K562 treated with DMSO at 1 percent for 4 hours (cell line): ENCODE data around the gene CCDC194. TPM values are rescaled to one million over a fixed set of nuclear protein-coding genes. Genes with fewer than 3 reads are reported as not detected.

Source experiments
- total RNA-seq: library from RNA; unstranded; fragments of 300-600 nt; gene quantifications from 2 replicates; pipeline ENCODE4 v1.2.3, GENCODE V29; 2022; ENCODE audit not compliant: insufficient read depth

The CCDC194 gene, protein sequence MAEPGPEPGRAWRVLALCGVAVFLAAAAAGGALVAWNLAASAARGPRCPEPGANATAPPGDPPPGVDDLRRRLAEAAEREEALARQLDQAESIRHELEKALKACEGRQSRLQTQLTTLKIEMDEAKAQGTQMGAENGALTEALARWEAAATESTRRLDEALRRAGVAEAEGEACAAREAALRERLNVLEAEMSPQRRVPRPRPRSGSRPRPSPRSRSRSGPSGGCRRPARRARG
- total RNA-seq, result 1.3 TPM in 1 of 2 replicates, not detected in the other

DNA sequence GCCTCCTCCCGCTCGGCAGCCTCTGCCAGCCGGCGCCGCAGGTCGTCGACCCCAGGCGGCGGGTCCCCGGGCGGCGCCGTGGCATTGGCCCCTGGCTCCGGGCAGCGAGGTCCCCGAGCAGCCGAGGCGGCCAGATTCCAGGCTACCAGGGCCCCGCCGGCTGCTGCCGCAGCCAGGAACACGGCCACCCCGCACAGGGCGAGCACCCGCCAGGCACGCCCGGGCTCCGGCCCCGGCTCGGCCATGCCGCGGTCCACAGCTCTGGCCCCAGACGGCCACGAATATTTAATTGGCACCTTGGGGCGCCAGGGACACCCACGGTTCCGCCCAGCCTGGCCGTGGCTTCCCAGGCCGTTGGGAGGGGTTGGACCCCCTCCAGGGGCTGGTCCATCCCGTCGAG lies at the start of gene CCDC194:
TSS of gene CCDC194 (minus strand) at position 283 of the 400 bp plus-strand sequence. CDS start at position 245, 38 bp downstream.

DNA sequence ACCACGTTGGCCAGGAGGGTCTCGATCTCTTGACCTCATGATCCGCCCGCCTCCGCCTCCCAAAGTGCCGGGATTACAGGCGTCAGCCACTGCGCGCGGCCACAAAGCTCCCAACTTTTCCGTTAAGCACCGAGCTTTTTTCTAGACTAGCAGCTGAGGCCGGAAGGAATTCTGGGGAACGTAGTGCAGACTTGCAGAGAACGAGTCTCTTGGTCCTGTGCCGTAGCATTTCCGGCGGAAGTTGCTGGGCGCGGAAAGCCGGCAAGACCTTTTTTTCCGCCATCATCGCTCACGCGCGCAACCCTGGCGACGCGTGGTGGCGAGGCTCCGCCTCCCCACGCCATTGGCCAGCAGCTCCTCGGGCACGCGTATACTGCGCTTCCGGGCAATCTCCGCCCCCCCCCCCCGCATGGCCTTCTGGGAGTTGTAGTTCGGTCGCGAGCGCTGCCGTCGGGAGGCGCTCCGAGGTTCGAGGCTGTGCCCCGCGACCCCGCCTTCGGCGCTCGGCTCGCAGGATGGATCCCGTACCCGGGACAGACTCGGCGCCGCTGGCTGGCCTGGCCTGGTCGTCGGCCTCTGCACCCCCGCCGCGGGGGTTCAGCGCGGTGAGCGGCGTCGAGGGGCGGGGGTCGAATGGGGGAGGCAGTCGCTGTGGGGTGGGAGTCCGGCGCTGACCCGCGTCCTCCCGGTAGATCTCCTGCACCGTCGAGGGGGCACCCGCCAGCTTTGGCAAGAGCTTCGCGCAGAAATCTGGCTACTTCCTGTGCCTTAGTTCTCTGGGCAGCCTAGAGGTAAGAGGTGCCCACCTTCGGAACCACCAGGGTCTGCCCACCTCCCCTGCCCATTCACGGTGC lies 25.9 kb upstream of the CCDC194 start, which contains the start of gene MVB12A:
TSS of gene MVB12A (plus strand) at position 427 of the 854 bp plus-strand sequence. CDS start at position 516, 89 bp downstream.

DNA sequence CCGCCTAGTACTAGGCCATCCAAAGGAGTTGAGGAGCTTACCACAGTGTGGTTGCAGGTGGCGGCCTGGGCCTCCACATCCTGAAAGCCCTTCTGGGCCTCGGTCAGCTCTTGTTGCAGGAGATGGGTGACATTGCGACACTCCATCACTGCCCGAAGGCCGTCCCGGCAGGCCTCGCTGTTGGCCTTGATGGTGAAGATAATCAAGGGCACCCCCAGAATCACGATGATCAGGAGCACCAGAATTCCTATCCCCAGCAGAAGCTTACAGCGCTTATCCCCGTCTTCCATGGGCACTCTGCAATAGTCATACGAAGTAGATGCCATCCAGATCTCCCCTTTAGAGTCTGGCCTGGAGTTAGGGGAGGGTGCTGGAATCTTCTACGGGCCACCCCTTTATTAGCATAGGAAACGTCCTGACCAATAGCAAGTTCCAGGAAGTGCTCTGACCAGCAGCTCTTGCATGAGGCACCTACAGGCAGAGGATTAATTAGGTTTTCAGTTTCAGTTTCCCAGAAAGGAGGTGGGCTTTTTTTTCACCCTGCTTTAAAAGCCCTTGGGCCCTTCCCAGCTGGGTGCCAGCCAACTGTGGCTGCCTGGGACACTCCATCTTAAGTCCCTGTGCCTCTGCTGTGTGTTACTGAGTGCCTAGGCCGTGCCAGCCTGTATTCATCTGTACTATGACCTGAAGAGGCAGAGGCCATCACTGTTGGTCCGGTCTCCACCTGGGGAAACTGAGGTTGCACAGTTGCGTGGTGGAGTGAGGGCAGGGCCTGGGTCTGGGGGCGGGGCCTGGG lies 11.5 kb upstream of the CCDC194 start, which contains the start of gene BST2:
TSS of gene BST2 (minus strand) at position 381 of the 796 bp plus-strand sequence. CDS start at position 326, 55 bp downstream.

GRCh38 chr19:17376935-17377600 lies 16.9 kb downstream of the CCDC194 start, which contains the start of gene PLVAP:
PLVAP (minus strand) TSS chr19:17377342; CDS start chr19:17377288, 54 bp downstream.

Other genes with a start within 250 kb of the CCDC194 start
- gene USE1, start 178.8 kb downstream of the CCDC194 start, total RNA-seq, result 39.2 and 46.9 TPM in 2 replicates
- 60.4 and 70.3 TPM in 2 replicates for gene OCEL1, start 168.0 kb downstream of the CCDC194 start, total RNA-seq
- gene NR2F6, start 148.3 kb downstream of the CCDC194 start, total RNA-seq, result 129 and 155 TPM in 2 replicates
- not detected in 2 replicates for gene USHBP1, start 129.5 kb downstream of the CCDC194 start, total RNA-seq
- gene BABAM1, start 126.8 kb downstream of the CCDC194 start, total RNA-seq, result 90.0 and 120 TPM in 2 replicates
- gene ANKLE1, start 112.3 kb downstream of the CCDC194 start, total RNA-seq, result 2.9 and 4.2 TPM in 2 replicates
- 28.5 and 38.4 TPM in 2 replicates for gene ABHD8, start 90.8 kb downstream of the CCDC194 start, total RNA-seq
- gene MRPL34, start 88.3 kb downstream of the CCDC194 start, total RNA-seq, result 106 and 115 TPM in 2 replicates
- 48.4 and 62.2 TPM in 2 replicates for gene DDA1, start 84.6 kb downstream of the CCDC194 start, total RNA-seq
- 7.5 and 12.0 TPM in 2 replicates for gene ANO8, start 59.3 kb downstream of the CCDC194 start, total RNA-seq
- gene GTPBP3, start 56.6 kb downstream of the CCDC194 start, total RNA-seq, result 58.9 and 72.2 TPM in 2 replicates
- gene PLVAP, start 16.9 kb downstream of the CCDC194 start, total RNA-seq, result 1.4 TPM in 1 of 2 replicates, not detected in the other
- gene BST2, start 11.4 kb upstream of the CCDC194 start, total RNA-seq, result 559 and 568 TPM in 2 replicates
- gene MVB12A, start 25.9 kb upstream of the CCDC194 start, total RNA-seq, result 75.4 and 81.5 TPM in 2 replicates
- not detected in 2 replicates for gene TMEM221, start 54.5 kb upstream of the CCDC194 start, total RNA-seq
- gene NXNL1, start 66.7 kb upstream of the CCDC194 start, total RNA-seq, result not detected in 2 replicates
- gene SLC27A1, start 76.3 kb upstream of the CCDC194 start, total RNA-seq, result 2.2 and 3.1 TPM in 2 replicates
- 171 and 183 TPM in 2 replicates for gene PGLS, start 117.5 kb upstream of the CCDC194 start, total RNA-seq
- 81.7 and 93.7 TPM in 2 replicates for gene COLGALT1, start 161.5 kb upstream of the CCDC194 start, total RNA-seq